GM23248 (cell line): ENCODE results near the gene ZBTB9.

Experiments used
- EZH2 ChIP-seq: fragments of 200-600 bp; sonication (generic); IDR thresholded peaks from 2 replicates; pipeline ENCODE4 v1.6.1; 2018; ENCODE audit warnings: antibody characterized with exemption, mild to moderate bottlenecking; ENCODE audit not compliant: insufficient read depth, poor library complexity, severe bottlenecking
- EZH2phosphoT487 ChIP-seq: fragments of 200-600 bp; sonication (generic); IDR thresholded peaks from 2 replicates; pipeline ENCODE4 v1.6.1; 2018; ENCODE audit warnings: antibody characterized with exemption, moderate library complexity, mild to moderate bottlenecking, low read depth; ENCODE audit not compliant: insufficient read depth

GRCh38 chr6:33432546-33432945 is 21.8 kb upstream of the ZBTB9 start:
- TF ChIP-seq EZH2: no peak
- no peak for TF ChIP-seq EZH2phosphoT487
